Measurements from ENCODE around the gene ROR2. TPM values are rescaled to one million over a fixed set of nuclear protein-coding genes. Genes with fewer than 3 reads are reported as not detected.

ROR2 gene
- total RNA-seq, 1 experiment from 2014 or later = 0.84 TPM

- peaks cover 12% of the 10 kb centered on the region for H3K4me1 Mint-ChIP-seq (ENCODE audit: insufficient read depth, unreplicated experiment)
- DNase-seq (ENCODE audit: unreplicated experiment) = no peak
- TF ChIP-seq, protein P1, sequence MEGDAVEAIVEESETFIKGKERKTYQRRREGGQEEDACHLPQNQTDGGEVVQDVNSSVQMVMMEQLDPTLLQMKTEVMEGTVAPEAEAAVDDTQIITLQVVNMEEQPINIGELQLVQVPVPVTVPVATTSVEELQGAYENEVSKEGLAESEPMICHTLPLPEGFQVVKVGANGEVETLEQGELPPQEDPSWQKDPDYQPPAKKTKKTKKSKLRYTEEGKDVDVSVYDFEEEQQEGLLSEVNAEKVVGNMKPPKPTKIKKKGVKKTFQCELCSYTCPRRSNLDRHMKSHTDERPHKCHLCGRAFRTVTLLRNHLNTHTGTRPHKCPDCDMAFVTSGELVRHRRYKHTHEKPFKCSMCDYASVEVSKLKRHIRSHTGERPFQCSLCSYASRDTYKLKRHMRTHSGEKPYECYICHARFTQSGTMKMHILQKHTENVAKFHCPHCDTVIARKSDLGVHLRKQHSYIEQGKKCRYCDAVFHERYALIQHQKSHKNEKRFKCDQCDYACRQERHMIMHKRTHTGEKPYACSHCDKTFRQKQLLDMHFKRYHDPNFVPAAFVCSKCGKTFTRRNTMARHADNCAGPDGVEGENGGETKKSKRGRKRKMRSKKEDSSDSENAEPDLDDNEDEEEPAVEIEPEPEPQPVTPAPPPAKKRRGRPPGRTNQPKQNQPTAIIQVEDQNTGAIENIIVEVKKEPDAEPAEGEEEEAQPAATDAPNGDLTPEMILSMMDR (IDR thresholded peaks at IDR 0.05; ENCODE audit: unreplicated experiment) = no peak
- CTCF ChIA-PET = interaction anchor here (0.7 to 1.1 kb wide), 3 partner anchors 16 to 209 kb away, joined by 3 to 5 read pairs (median 4); no protein-coding TSS in a partner anchor
- no TSS peak for BruUV-seq (replicated peaks)
- POLR2A ChIA-PET = no interaction called here
- intact Hi-C loops (cut with micrococcal nuclease) = loop anchor here (10.0 kb wide), 1 partner anchor 339 kb away; no protein-coding TSS in a partner anchor
- H3K36me3 Mint-ChIP-seq (ENCODE audit: insufficient read depth, unreplicated experiment) = no peaks in the 10 kb centered on the region
- no peak overlapping the region for H3K4me3 Mint-ChIP-seq (ENCODE audit: unreplicated experiment)
- no peaks in the 10 kb centered on the region for H3K27me3 Mint-ChIP-seq (ENCODE audit: insufficient read depth, unreplicated experiment)
- no peaks in the 10 kb centered on the region for H3K9me3 Mint-ChIP-seq (ENCODE audit: unreplicated experiment)
- H3K27ac Mint-ChIP-seq (ENCODE audit: low read depth, unreplicated experiment) = no peak overlapping the region
Observed at GRCh38 chr9:91755761-91756509, 194.1 kb downstream of the ROR2 start.

- Mint-ChIP-seq H3K36me3 (ENCODE audit: insufficient read depth, unreplicated experiment) (no peaks in the 10 kb centered on the region), H3K27me3 (ENCODE audit: insufficient read depth, unreplicated experiment) (no peaks in the 10 kb centered on the region), H3K4me1 (ENCODE audit: insufficient read depth, unreplicated experiment) (peaks cover 12% of the 10 kb centered on the region), H3K27ac (ENCODE audit: low read depth, unreplicated experiment) (no peak overlapping the region), H3K9me3 (ENCODE audit: unreplicated experiment) (no peaks in the 10 kb centered on the region), H3K4me3 (ENCODE audit: unreplicated experiment) (no peak overlapping the region)
- ChIA-PET CTCF (no interaction called here), POLR2A (no interaction called here)
- intact Hi-C loops (cut with micrococcal nuclease) = loop anchor here (10.0 kb wide), 1 partner anchor 341 kb away; no protein-coding TSS in a partner anchor
- BruUV-seq (replicated peaks) = no TSS peak
- no peak for DNase-seq (ENCODE audit: unreplicated experiment)
- TF ChIP-seq, protein P1 (IDR thresholded peaks at IDR 0.05; ENCODE audit: unreplicated experiment) = no peak
Observed at GRCh38 chr9:91753711-91754110, 196.3 kb downstream of the ROR2 start.

DNA sequence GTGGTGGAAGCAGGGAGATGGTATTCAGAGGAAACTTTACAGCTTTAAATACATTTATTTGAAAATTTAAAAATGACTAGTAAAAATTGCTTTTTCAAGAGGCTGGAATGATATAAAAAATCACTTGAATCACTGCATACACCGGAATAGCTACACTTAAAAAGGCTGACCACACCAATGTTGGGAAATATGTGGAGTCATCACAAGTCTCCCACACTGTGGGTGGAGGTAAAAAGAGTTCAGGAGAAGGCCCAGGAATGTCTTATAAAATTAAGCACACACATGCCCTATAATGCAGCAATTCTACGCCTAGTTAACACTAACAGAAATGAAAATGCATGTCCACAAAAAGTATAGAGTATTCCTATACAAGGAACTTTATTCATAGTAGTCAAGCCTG, 198.1 kb downstream of the ROR2 start:
- TF ChIP-seq, protein P1 (IDR thresholded peaks at IDR 0.05; ENCODE audit: unreplicated experiment) = no peak
- CTCF ChIA-PET = interaction anchor here (0.6 kb wide), 1 partner anchor 17 kb away, joined by 3 read pairs; no protein-coding TSS in a partner anchor
- Mint-ChIP-seq H3K27ac (ENCODE audit: low read depth, unreplicated experiment) (no peak overlapping the region), H3K4me3 (ENCODE audit: unreplicated experiment) (no peak overlapping the region), H3K27me3 (ENCODE audit: insufficient read depth, unreplicated experiment) (no peaks in the 10 kb centered on the region), H3K4me1 (ENCODE audit: insufficient read depth, unreplicated experiment) (peaks cover 12% of the 10 kb centered on the region), H3K36me3 (ENCODE audit: insufficient read depth, unreplicated experiment) (no peaks in the 10 kb centered on the region), H3K9me3 (ENCODE audit: unreplicated experiment) (no peaks in the 10 kb centered on the region)
- intact Hi-C loops (cut with micrococcal nuclease) = loop anchor here (10.0 kb wide), 1 partner anchor 343 kb away; no protein-coding TSS in a partner anchor
- peak; percentile 69 for DNase-seq (ENCODE audit: unreplicated experiment)
- POLR2A ChIA-PET = no interaction called here
- BruUV-seq (replicated peaks) = no TSS peak

DNA sequence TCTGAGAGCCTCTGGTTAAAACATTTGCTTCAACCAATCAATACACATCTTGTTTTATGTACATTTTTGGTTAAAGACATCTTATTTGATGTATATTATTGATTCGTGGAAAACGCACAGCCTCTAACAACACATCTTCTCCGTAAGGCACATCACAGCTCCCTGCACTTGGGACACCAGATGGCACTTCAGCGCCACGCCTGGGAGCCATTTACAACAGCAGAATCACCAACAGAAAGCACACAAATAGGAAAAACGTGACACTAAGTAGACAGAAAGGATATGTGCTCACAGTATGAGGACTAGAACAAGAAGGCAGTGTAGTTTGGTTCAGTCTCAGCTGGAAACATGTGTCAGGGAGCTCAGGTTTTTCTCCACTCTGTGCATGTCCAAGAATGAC, 199.7 kb downstream of the ROR2 start:
- H3K9me3 Mint-ChIP-seq (ENCODE audit: unreplicated experiment) = no peaks in the 10 kb centered on the region
- intact Hi-C loops (cut with micrococcal nuclease) = loop anchor here (10.0 kb wide), 1 partner anchor 344 kb away; no protein-coding TSS in a partner anchor
- TF ChIP-seq, protein P1 (IDR thresholded peaks at IDR 0.05; ENCODE audit: unreplicated experiment) = no peak
- DNase-seq (ENCODE audit: unreplicated experiment) = no peak
- no peaks in the 10 kb centered on the region for H3K27me3 Mint-ChIP-seq (ENCODE audit: insufficient read depth, unreplicated experiment)
- ChIA-PET POLR2A (no interaction called here), CTCF (interaction anchor here (0.6 kb wide), 3 partner anchors 254 to 576 kb away, joined by 3 to 4 read pairs (median 3); no protein-coding TSS in a partner anchor)
- no peak overlapping the region for H3K27ac Mint-ChIP-seq (ENCODE audit: low read depth, unreplicated experiment)
- peaks cover 12% of the 10 kb centered on the region for H3K4me1 Mint-ChIP-seq (ENCODE audit: insufficient read depth, unreplicated experiment)
- no peaks in the 10 kb centered on the region for H3K36me3 Mint-ChIP-seq (ENCODE audit: insufficient read depth, unreplicated experiment)
- BruUV-seq (replicated peaks) = no TSS peak
- H3K4me3 Mint-ChIP-seq (ENCODE audit: unreplicated experiment) = no peak overlapping the region
